Kidney (tissue), 14 donors: ENCODE results near the gene UTP4. TPM values are rescaled to one million over a fixed set of nuclear protein-coding genes. Genes with fewer than 3 reads are reported as not detected.
"Not testable (repeated sequence)": the region's sequence is repeated elsewhere in the genome, so short reads cannot be mapped to it uniquely, and the experiment has no call there.

Experiments used
- DNase-seq, 5 donors: peaks; one replicate each; pipeline ENCODE4 v3.0.0-alpha.2; 2013 to 2020
- FAIRE-seq: peaks from 2 replicates; lab custom pipeline; 2012; peaks lifted over from hg19 to GRCh38; lab: Jason Lieb, UNC
- H3K27ac ChIP-seq, 2 donors: one replicate each; pipeline ENCODE4 v1.7.0; 2013; ENCODE audit warnings: low read depth in 2 of 2, low read length in 2 of 2, inconsistent platforms in 1 of 2
- H3K27me3 ChIP-seq: one replicate; pipeline ENCODE4 v1.7.1; 2013; ENCODE audit warnings: low read length, inconsistent platforms; ENCODE audit not compliant: control insufficient read depth, insufficient read depth
- H3K36me3 ChIP-seq, 3 donors: one replicate each; pipeline versions ENCODE4 v1.7.0 to v1.7.1; 2013; ENCODE audit warnings: low read length in 3 of 3, control low read depth in 1 of 3, inconsistent platforms in 1 of 3; ENCODE audit not compliant: insufficient read depth in 3 of 3, control insufficient read depth in 2 of 3
- H3K4me1 ChIP-seq, 3 donors: one replicate each; pipeline versions ENCODE4 v1.7.0 to v1.7.1; 2013; ENCODE audit warnings: low read length in 3 of 3, inconsistent platforms in 1 of 3, low read depth in 1 of 3; ENCODE audit not compliant: control insufficient read depth in 2 of 3, insufficient read depth in 2 of 3
- H3K4me3 ChIP-seq, 3 donors: one replicate each; pipeline versions ENCODE4 v1.7.0 to v1.8.1; 2013; ENCODE audit warnings: low read length in 3 of 3, control low read depth in 1 of 3, inconsistent platforms in 1 of 3
- H3K9ac ChIP-seq, 3 donors: one replicate each; pipeline versions ENCODE4 v1.7.0 to v1.7.1; 2013; ENCODE audit warnings: low read length in 3 of 3, control low read depth in 1 of 3, inconsistent platforms in 1 of 3
- H3K9me3 ChIP-seq, 3 donors: one replicate each; pipeline versions ENCODE4 v1.7.0 to v1.7.1; 2013; ENCODE audit warnings: low read length in 3 of 3, control low read depth in 1 of 3, inconsistent platforms in 1 of 3; ENCODE audit not compliant: control insufficient read depth in 2 of 3, insufficient read depth in 1 of 3
- CTCF ChIP-seq: IDR thresholded peaks from 3 replicates; pipeline ENCODE4 v1.5.1; 2012; ENCODE audit warnings: mild to moderate bottlenecking, moderate library complexity, borderline replicate concordance; ENCODE audit not compliant: insufficient read depth; ENCODE audit errors: extremely low read depth
- intact Hi-C: fragments of 100-400 bp; cut with DNase I; formaldehyde crosslinking; loops from one replicate; pipeline ENCODE4 v1.11.1; 2022
- polyA plus RNA-seq: library from polyadenylated mRNA; stranded (reverse); fragments of 350-450 nt; fragmentation: Illumina TruSeq; extraction: RNeasy Lipid Tissue Mini Kit (QIAGEN cat#74804); gene quantifications from one replicate; pipeline ENCODE4 v1.2.3, GENCODE V29; 2014; ENCODE audit warnings: low read depth, low replicate concordance; ENCODE audit not compliant: insufficient read depth
- total RNA-seq: library from RNA; stranded (reverse); fragmentation: NEBNext Ultra II Directional; extraction: Animal tissue kit (Norgen Biotek cat#: 25700); gene quantifications from one replicate; pipeline ENCODE4 v1.2.1, GENCODE V29; 2021
- donor health status: control.
- donor health status: control.
- donor health status: control.
- donor health status: control.
- donor health status: control.
- donor health status: DM: yes; HTN: yes; CAD: no.
- donor health status: Normal renal cell carcinoma (clear cell type).

The UTP4 gene
- total and polyA plus RNA-seq, 2 donors from 2014 or later, result 41.7 to 57.2 TPM

GRCh38 chr16:69126221-69126620 is 6.2 kb upstream of the UTP4 start:
- intact Hi-C loops, result no loop called here
- FAIRE-seq (no peak), DNase-seq (no peak)
- peaks cover 3 to 13% (median 8%) of the 10 kb centered on the region in 3 donors for H3K4me1 ChIP-seq
- no peaks in the 10 kb centered on the region for H3K27me3 ChIP-seq
- no peak for TF ChIP-seq CTCF
- no peak overlapping the region for H3K9ac ChIP-seq
- H3K36me3 ChIP-seq, result peaks cover 0 to 6% (median 3%) of the 10 kb centered on the region in 3 donors
- H3K9me3 ChIP-seq, result no peaks in the 10 kb centered on the region
- no peak overlapping the region for H3K27ac ChIP-seq
- no peak overlapping the region for H3K4me3 ChIP-seq

GRCh38 chr16:69126801-69127200 is 5.6 kb upstream of the UTP4 start:
- H3K27me3 ChIP-seq, intact Hi-C loops, H3K9ac ChIP-seq, H3K27ac ChIP-seq, H3K36me3 ChIP-seq, H3K9me3 ChIP-seq, FAIRE-seq, H3K4me3 ChIP-seq: not testable (repeated sequence)
- peaks cover 3 to 13% (median 8%) of the 10 kb centered on the region in 3 donors for H3K4me1 ChIP-seq
- peak in 1 of 5 donors; percentile 19 for DNase-seq

- H3K27me3 ChIP-seq, result no peaks in the 10 kb centered on the region
- H3K9ac ChIP-seq, result no peak overlapping the region
- DNase-seq, result peak in 3 of 5 donors; percentile 26 to 52 (median 39)
- intact Hi-C loops, result no loop called here
- no peak for FAIRE-seq
- no peak overlapping the region for H3K4me3 ChIP-seq
- H3K27ac ChIP-seq, result no peak overlapping the region
- peaks cover 0 to 6% (median 3%) of the 10 kb centered on the region in 3 donors for H3K36me3 ChIP-seq
- no peak for TF ChIP-seq CTCF
- peaks cover 3 to 13% (median 8%) of the 10 kb centered on the region in 3 donors for H3K4me1 ChIP-seq
- no peaks in the 10 kb centered on the region for H3K9me3 ChIP-seq
These were observed 4.4 kb upstream of the UTP4 start for GRCh38 chr16:69127966-69128510.

GRCh38 chr16:69130461-69130860 is 2.0 kb upstream of the UTP4 start:
- H3K27ac ChIP-seq, result peak overlapping the region in 1 of 2 donors; percentile 55
- FAIRE-seq, result no peak

More at GRCh38 chr16:69130461-69130860, 2.0 kb upstream of the UTP4 start:
- Histone ChIP-seq H3K4me3 (peak overlapping the region in 2 of 3 donors; percentile 95 to 97), H3K36me3 (peaks cover 0 to 6% (median 0%) of the 10 kb centered on the region in 3 donors), H3K9me3 (no peaks in the 10 kb centered on the region), H3K4me1 (peaks cover 3 to 13% (median 13%) of the 10 kb centered on the region in 3 donors), H3K9ac (peak overlapping the region in 1 of 3 donors; percentile 4), H3K27me3 (no peaks in the 10 kb centered on the region)
- no peak for DNase-seq
- no peak for TF ChIP-seq CTCF
- intact Hi-C loops, result no loop called here
